Prostate gland (tissue), 2 donors: ENCODE measurements around the gene TUNAR.

ENCODE experiments used
- POLR2A ChIP-seq: fragments of 450-650 bp; IDR thresholded peaks from one replicate; pipeline ENCODE4 v1.6.1; 2016; ENCODE audit warnings: antibody characterized with exemption, mild to moderate bottlenecking
- POLR2AphosphoS5 ChIP-seq: sonication (generic); formaldehyde crosslinking; IDR thresholded peaks from one replicate; pipeline ENCODE4 v1.6.1; 2017; ENCODE audit warnings: antibody characterized with exemption
- TF ChIP-seq, protein P1 (sequence below), 4 experiments: fragments of 200-600 bp in 2 of 4; fragments of 450-650 bp in 2 of 4; sonication (generic) in 2 of 4; IDR thresholded peaks; 1 replicate in 3 of 4; 2 replicates in 1 of 4; pipeline ENCODE4 v1.5.1; 2016 to 2019; ENCODE audit warnings: antibody characterized with exemption in 4 of 4, mild to moderate bottlenecking in 2 of 4, moderate library complexity in 2 of 4

DNA sequence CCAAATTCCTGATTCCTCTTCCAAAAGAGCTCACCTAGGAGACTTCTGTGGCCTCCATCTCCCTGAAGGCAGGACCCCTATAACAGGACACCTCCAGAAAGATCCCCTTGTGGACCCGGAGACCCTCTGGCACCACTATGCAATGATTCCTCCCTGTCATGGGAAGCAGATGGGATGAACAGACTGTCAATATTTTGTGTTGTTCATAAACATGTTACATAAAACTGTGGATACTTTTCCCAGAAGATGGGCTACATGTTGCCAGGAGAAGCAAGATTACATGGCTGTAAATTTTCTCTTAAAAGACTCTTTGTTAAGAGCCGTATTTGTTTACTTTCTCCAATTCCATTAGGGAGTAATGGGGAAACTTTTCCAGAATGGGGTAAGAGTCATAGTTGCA lies 52.1 kb downstream of the TUNAR start:
- TF ChIP-seq, protein P1, sequence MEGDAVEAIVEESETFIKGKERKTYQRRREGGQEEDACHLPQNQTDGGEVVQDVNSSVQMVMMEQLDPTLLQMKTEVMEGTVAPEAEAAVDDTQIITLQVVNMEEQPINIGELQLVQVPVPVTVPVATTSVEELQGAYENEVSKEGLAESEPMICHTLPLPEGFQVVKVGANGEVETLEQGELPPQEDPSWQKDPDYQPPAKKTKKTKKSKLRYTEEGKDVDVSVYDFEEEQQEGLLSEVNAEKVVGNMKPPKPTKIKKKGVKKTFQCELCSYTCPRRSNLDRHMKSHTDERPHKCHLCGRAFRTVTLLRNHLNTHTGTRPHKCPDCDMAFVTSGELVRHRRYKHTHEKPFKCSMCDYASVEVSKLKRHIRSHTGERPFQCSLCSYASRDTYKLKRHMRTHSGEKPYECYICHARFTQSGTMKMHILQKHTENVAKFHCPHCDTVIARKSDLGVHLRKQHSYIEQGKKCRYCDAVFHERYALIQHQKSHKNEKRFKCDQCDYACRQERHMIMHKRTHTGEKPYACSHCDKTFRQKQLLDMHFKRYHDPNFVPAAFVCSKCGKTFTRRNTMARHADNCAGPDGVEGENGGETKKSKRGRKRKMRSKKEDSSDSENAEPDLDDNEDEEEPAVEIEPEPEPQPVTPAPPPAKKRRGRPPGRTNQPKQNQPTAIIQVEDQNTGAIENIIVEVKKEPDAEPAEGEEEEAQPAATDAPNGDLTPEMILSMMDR (IDR thresholded peaks at IDR 0.05), result no peak
- TF ChIP-seq POLR2A, result no peak
- TF ChIP-seq POLR2AphosphoS5, result no peak
